Erythroblast (primary cell): ENCODE measurements around the gene GRPR.

Experiments
- GATA1 ChIP-seq: IDR thresholded peaks from 2 replicates; pipeline ENCODE4 v1.6.1; 2011; ENCODE audit warnings: low read depth, mild to moderate bottlenecking, control low read depth, low read length, moderate library complexity
- POLR2A ChIP-seq: IDR thresholded peaks from 2 replicates; pipeline ENCODE4 v1.6.1; 2011; ENCODE audit warnings: mild to moderate bottlenecking, low read length

DNA sequence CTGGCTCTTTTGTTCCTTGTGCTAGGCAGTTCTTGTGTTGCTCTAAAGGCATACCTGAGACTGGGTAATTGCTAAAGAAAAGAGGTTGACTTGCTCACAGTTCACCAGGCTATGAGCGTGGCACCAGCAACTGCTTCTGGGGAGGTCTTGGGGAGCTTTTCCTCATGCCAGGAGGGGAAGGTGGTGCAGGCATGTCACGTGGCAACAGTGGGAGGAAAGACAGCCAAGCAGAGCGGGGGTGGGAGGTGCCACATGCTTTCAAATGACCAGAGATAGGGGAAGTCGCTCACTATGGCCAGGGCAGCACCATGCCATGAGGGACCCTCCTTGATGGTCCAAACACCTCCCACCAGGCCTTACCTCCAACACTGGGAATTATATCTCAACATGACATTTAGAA, 48.6 kb downstream of the GRPR start:
- no peak for TF ChIP-seq POLR2A
- TF ChIP-seq GATA1, result no peak
